Adrenal gland (tissue), 12 donors: Measurements from ENCODE around the gene UBE2G1. TPM values are rescaled to one million over a fixed set of nuclear protein-coding genes. Genes with fewer than 3 reads are reported as not detected.

ENCODE experiments used
- DNase-seq, 7 donors: peaks; one replicate each; pipeline ENCODE4 v3.0.0-alpha.2; 2019 to 2020
- H3K27ac ChIP-seq, 5 donors: fragments of 200-600 bp; sonication (generic) in 4 of 5; 1 replicate in 3 of 5; 2 replicates in 2 of 5; pipeline versions ENCODE4 v1.5.1 to v1.8.0; 2016 to 2020; ENCODE audit warnings: mild to moderate bottlenecking in 1 of 5
- H3K27me3 ChIP-seq: fragments of 200-600 bp; 2 replicates; pipeline ENCODE4 v1.8.0; 2021
- H3K36me3 ChIP-seq, 2 donors: fragments of 200-600 bp; replicated peaks in 1 of 2; 1 replicate in 1 of 2; 2 replicates in 1 of 2; pipeline versions ENCODE4 v1.5.1 to v1.8.0; 2018 to 2022
- H3K4me1 ChIP-seq, 2 donors: fragments of 200-600 bp; replicated peaks in 1 of 2; 1 replicate in 1 of 2; 2 replicates in 1 of 2; pipeline versions ENCODE4 v1.5.1 to v1.8.0; 2018 to 2021
- H3K4me3 ChIP-seq, 4 donors: fragments of 200-600 bp; sonication (generic) in 3 of 4; one replicate each; pipeline ENCODE4 v1.5.1; 2016 to 2018
- H3K9me3 ChIP-seq, 3 donors: fragments of 200-600 bp; sonication (generic) in 1 of 3; replicated peaks in 1 of 3; 1 replicate in 2 of 3; 2 replicates in 1 of 3; pipeline versions ENCODE4 v1.5.1 to v1.8.0; 2016 to 2021
- CTCF ChIP-seq, 6 experiments: fragments of 450-650 bp in 4 of 6; fragments of 200-600 bp in 2 of 6; sonication (generic) in 1 of 6; IDR thresholded peaks; 1 replicate in 5 of 6; 2 replicates in 1 of 6; pipeline versions ENCODE4 v1.5.1 to v1.8.0; 2016 to 2021; ENCODE audit warnings: antibody characterized with exemption in 6 of 6, mild to moderate bottlenecking in 2 of 6, moderate library complexity in 1 of 6
- POLR2A ChIP-seq, 2 donors: fragments of 450-650 bp; IDR thresholded peaks; one replicate each; pipeline ENCODE4 v1.6.1; 2017; ENCODE audit warnings: antibody characterized with exemption in 2 of 2, mild to moderate bottlenecking in 2 of 2, moderate library complexity in 1 of 2
- WGBS, 4 donors: extraction: QIAGEN DNeasy Blood & Tissue Kit in 2 of 4; methylation state at CpG; one replicate each; pipeline versions ENCODE4 v1.1.5 to v1.1.7; 2013 to 2017; 5-methylcytosine and 5-hydroxymethylcytosine counted together
- intact Hi-C, 2 donors: fragments of 100-400 bp; cut with DNase I; formaldehyde crosslinking; loops; one replicate each; pipeline versions ENCODE4 v1.14.1 to v1.15.0; 2022 to 2023
- polyA plus RNA-seq, 3 donors: library from polyadenylated mRNA; stranded (reverse); fragments of 200-250 nt in 2 of 3; fragments of 350-450 nt in 1 of 3; fragmentation: Illumina TruSeq in 1 of 3; extraction: RNeasy Lipid Tissue Mini Kit (QIAGEN cat#74804) in 1 of 3; gene quantifications; one replicate each; pipeline ENCODE4 v1.2.3, GENCODE V29; 2013 to 2014
- total RNA-seq, 9 donors: library from RNA; depleted of rRNA in 4 of 9; stranded (reverse); fragments of >200 nt in 4 of 9; fragments of 120-200 nt in 1 of 9; fragmentation: NEBNext Ultra II Directional in 1 of 9; extraction: Animal tissue kit (Norgen Biotek cat#: 25700) in 1 of 9; gene quantifications; one replicate each; pipeline versions ENCODE4 v1.1.0 to v1.2.4, GENCODE V29; 2013 to 2023
- donor health status: healthy with polysubstance abuse.
- donor health status: Bipolar disorder and iron deficiency.
- donor health status: DM: yes; HTN: yes; CAD: no.
- donor health status: DM: no; HTN: no; CAD: no.
- donor health status: DM: no; HTN: no; CAD: no.
- donor health status: DM: yes; HTN: yes; CAD: no.

Gene UBE2G1
- total and polyA plus RNA-seq, 12 donors: 7.6 to 63.6 (median 54.7) TPM

DNA sequence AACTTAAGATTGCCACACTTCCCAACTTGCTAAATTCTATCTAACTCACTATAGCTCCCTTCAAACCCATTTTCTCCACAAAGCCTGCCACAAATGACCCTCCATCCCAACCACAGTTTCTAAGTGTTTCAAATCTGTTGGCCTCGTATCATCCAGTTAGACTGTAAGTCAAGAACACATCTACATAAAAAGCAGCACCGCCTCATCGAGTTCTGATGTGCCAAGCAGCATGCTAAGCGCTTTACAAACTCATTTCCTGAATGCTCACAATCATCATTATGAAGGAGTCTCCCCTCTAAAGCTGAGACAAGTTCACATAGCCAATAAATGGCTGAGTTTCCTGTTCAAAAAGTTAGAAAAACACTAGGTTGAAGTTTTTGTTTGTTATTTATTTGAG, 93.5 kb downstream of the UBE2G1 start:
- no peak for TF ChIP-seq CTCF (IDR thresholded peaks at IDR 0.05)
- no peak for TF ChIP-seq POLR2A (IDR thresholded peaks at IDR 0.05)
- Histone ChIP-seq H3K4me1 (peaks cover 0 to 16% of the 10 kb centered on the region in 2 donors), H3K9me3 (no peaks in the 10 kb centered on the region), H3K36me3 (peaks cover 0 to 6% of the 10 kb centered on the region in 2 donors), H3K27me3 (no peaks in the 10 kb centered on the region), H3K4me3 (no peak overlapping the region), H3K27ac (peak overlapping the region in 1 of 5 donors; percentile 56)
- intact Hi-C loops: no loop called here
- 88 to 97% (median 90%) methylated on average over 4 of the region's 4 CpGs for WGBS, 4 donors
- no peak for DNase-seq

- peaks cover 0 to 16% of the 10 kb centered on the region in 2 donors for H3K4me1 ChIP-seq
- H3K27me3 ChIP-seq: no peaks in the 10 kb centered on the region
- TF ChIP-seq POLR2A (IDR thresholded peaks at IDR 0.05) (no peak), CTCF (IDR thresholded peaks at IDR 0.05) (no peak)
- 51 to 55% (median 52%) methylated on average over 6 of the region's 6 CpGs for WGBS, 4 donors
- peak overlapping the region in 2 of 5 donors; percentile 3 to 56 for H3K27ac ChIP-seq
- intact Hi-C loops: no loop called here
- DNase-seq: peak in 5 of 7 donors; percentile 48 to 71 (median 60)
- no peak overlapping the region for H3K4me3 ChIP-seq
- H3K9me3 ChIP-seq: no peaks in the 10 kb centered on the region
- H3K36me3 ChIP-seq: peaks cover 0 to 6% of the 10 kb centered on the region in 2 donors
These were observed 94.1 kb downstream of the UBE2G1 start for GRCh38 chr17:4272213-4272971.

GRCh38 chr17:4270736-4271135, 95.7 kb downstream of the UBE2G1 start:
- no peak for TF ChIP-seq CTCF (IDR thresholded peaks at IDR 0.05)
- TF ChIP-seq POLR2A (IDR thresholded peaks at IDR 0.05): no peak
- intact Hi-C loops: no loop called here
- H3K4me1 ChIP-seq: peaks cover 0 to 16% of the 10 kb centered on the region in 2 donors
- no peak overlapping the region for H3K4me3 ChIP-seq
- H3K27me3 ChIP-seq: no peaks in the 10 kb centered on the region
- H3K9me3 ChIP-seq: no peaks in the 10 kb centered on the region
- DNase-seq: no peak
- peaks cover 0 to 6% of the 10 kb centered on the region in 2 donors for H3K36me3 ChIP-seq
- 39 to 59% (median 53%) methylated on average over 3 of the region's 3 CpGs for WGBS, 4 donors
- H3K27ac ChIP-seq: no peak overlapping the region

- intact Hi-C loops: no loop called here
- H3K4me1 ChIP-seq: peaks cover 0 to 13% of the 10 kb centered on the region in 2 donors
- no peaks in the 10 kb centered on the region for H3K27me3 ChIP-seq
- H3K27ac ChIP-seq: no peak overlapping the region
- WGBS, 4 donors: 90 to 95% (median 94%) methylated on average over 4 of the region's 4 CpGs
- peaks cover 0 to 6% of the 10 kb centered on the region in 2 donors for H3K36me3 ChIP-seq
- TF ChIP-seq CTCF (IDR thresholded peaks at IDR 0.05): no peak
- no peak for TF ChIP-seq POLR2A (IDR thresholded peaks at IDR 0.05)
- DNase-seq: no peak
- no peaks in the 10 kb centered on the region for H3K9me3 ChIP-seq
- H3K4me3 ChIP-seq: no peak overlapping the region
These were observed 96.6 kb downstream of the UBE2G1 start for GRCh38 chr17:4269915-4270314.
